ENCODE results near the gene POU2F1.

- TF ChIP-seq, protein P1, sequence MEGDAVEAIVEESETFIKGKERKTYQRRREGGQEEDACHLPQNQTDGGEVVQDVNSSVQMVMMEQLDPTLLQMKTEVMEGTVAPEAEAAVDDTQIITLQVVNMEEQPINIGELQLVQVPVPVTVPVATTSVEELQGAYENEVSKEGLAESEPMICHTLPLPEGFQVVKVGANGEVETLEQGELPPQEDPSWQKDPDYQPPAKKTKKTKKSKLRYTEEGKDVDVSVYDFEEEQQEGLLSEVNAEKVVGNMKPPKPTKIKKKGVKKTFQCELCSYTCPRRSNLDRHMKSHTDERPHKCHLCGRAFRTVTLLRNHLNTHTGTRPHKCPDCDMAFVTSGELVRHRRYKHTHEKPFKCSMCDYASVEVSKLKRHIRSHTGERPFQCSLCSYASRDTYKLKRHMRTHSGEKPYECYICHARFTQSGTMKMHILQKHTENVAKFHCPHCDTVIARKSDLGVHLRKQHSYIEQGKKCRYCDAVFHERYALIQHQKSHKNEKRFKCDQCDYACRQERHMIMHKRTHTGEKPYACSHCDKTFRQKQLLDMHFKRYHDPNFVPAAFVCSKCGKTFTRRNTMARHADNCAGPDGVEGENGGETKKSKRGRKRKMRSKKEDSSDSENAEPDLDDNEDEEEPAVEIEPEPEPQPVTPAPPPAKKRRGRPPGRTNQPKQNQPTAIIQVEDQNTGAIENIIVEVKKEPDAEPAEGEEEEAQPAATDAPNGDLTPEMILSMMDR (IDR thresholded peaks at IDR 0.05) = no peak
- TF ChIP-seq EP300 (IDR thresholded peaks at IDR 0.05) = no peak
These were observed 144.7 kb downstream of the POU2F1 start for GRCh38 chr1:167365360-167365759.

All from tibial nerve (tissue), 4 donors.